PC-9 (cell line): Measurements from ENCODE around the gene CCDC92.

Experiments used
- CTCF ChIP-seq: fragments of 200-600 bp; sonication (generic); conservative IDR thresholded peaks from 2 replicates; pipeline ENCODE4 v1.6.1; 2017; ENCODE audit warnings: mixed run types, antibody characterized with exemption, mild to moderate bottlenecking, moderate library complexity
- EZH2 ChIP-seq: fragments of 200-600 bp; sonication (generic); IDR thresholded peaks from 2 replicates; pipeline ENCODE4 v1.8.0; 2017; ENCODE audit warnings: antibody characterized with exemption, low read depth

DNA sequence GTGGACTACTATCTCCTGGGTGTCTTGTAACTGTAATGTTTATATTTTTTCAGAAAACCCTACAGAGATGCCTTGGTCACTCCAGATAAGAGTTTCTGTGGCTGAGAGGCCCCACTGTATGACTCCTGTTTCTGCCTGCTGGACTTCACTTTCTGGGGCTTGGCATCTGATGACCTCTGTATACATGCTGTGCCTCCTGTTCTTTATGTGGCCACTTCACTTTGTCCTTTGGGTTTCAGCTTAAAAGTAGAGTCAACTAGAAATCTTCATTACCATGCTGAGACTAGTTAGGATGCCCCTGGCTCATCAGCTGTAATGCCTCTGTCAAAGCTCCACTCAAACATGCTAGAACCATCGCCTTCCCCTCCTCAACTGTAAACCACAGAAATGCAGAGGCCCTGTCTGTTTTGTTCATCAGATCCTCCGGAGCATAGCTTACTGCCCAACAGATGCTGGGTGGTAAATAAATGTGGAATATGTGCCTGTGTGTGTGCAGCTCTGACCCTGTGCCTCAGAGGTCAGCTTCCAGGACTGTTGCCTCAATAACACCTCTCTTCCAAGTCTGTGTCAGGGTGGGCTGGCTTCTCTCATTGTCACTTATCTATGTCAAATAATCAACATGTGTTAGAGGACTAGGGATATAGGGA lies 25.8 kb upstream of the CCDC92 start:
- TF ChIP-seq CTCF = no peak
- no peak for TF ChIP-seq EZH2
